Activated CD4-positive, alpha-beta T cell treated with anti-CD3 and anti-CD28 coated beads, Interleukin-2, amount 50 U/mL, for 24 hours (primary cell): ENCODE results near the gene KLHL41.
"Not testable (repeated sequence)": the region's sequence is repeated elsewhere in the genome, so short reads cannot be mapped to it uniquely, and the experiment has no call there.

Experiments
- DNase-seq, 2 donors: peaks; one replicate each; pipeline ENCODE4 v3.0.0-alpha.2; 2020; ENCODE audit warnings: low read depth in 1 of 2, low spot score in 1 of 2

KLHL41 gene

GRCh38 chr2:169571571-169571970 lies 62.1 kb downstream of the KLHL41 start:
- no peak for DNase-seq

- no peak for DNase-seq
These were observed 62.7 kb downstream of the KLHL41 start for GRCh38 chr2:169572189-169572588.

- DNase-seq, result no peak
These were observed 63.3 kb downstream of the KLHL41 start for GRCh38 chr2:169572821-169573159.

GRCh38 chr2:169573160-169573973 lies 63.9 kb downstream of the KLHL41 start, which contains the start of gene FASTKD1:
Gene FASTKD1 (minus strand): TSS chr2:169573865. CDS start chr2:169572029, 1,836 bp downstream.
- DNase-seq, result peak; percentile 69 to 85

GRCh38 chr2:169573974-169574299 lies 64.4 kb downstream of the KLHL41 start:
- no peak for DNase-seq

- DNase-seq, result not testable (repeated sequence)
These were observed 65.0 kb downstream of the KLHL41 start for GRCh38 chr2:169574539-169574938.

GRCh38 chr2:169575264-169575663 lies 65.8 kb downstream of the KLHL41 start:
- DNase-seq, result not testable (repeated sequence)
